GM12872 (cell line): ENCODE measurements around the gene XK.

Source experiments
- CTCF ChIP-seq: IDR thresholded peaks from 3 replicates; pipeline ENCODE4 v1.5.1; 2011; ENCODE audit warnings: low read depth, mild to moderate bottlenecking, low read length, moderate library complexity; ENCODE audit not compliant: insufficient read depth

The XK gene

GRCh38 chrX:37711991-37712390, 26.4 kb downstream of the XK start:
- TF ChIP-seq CTCF: no peak

GRCh38 chrX:37712458-37712857, 26.9 kb downstream of the XK start:
- no peak for TF ChIP-seq CTCF

GRCh38 chrX:37714479-37714878, 28.9 kb downstream of the XK start:
- no peak for TF ChIP-seq CTCF

DNA sequence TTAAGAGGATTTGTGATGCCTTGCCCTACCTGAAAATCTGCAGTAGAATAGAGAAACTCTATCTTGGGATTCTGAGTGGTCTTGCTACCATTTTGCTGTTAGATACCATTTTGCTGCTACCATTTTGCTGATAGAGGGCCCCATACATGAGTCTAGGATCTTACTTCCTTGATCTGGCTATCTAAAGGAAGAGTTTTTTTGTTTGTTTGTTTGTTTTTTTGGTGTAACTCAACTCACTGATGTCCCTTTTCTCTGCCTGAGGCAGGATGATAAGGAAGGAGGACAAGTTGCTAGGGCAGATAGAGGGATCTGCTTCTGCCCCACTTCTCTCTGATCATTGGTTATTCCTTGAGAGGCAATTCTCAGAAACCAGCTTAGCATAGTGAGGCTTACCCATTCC, 31.0 kb downstream of the XK start:
- TF ChIP-seq CTCF: no peak

DNA sequence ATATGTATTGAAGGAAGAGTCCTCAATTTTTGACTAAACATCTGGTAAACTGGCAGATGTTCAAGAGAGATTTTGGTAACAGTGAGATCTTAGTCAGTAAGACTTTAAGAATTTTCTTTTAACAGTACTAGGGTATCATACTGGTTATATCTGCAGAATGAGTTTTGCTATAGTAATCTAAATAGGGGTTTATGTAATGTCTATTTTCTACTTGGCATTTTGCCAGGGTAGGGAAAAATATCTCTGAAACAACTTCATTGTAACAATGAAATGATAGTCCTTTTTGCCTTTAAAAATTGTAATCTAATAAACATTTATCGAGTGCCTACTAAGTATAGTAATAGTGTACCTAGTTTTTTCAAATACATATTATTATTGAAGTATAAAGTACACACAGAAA, 32.1 kb downstream of the XK start:
- no peak for TF ChIP-seq CTCF

- no peak for TF ChIP-seq CTCF
Measured at GRCh38 chrX:37722595-37722994, 37.0 kb downstream of the XK start.

GRCh38 chrX:37726346-37726745, 40.8 kb downstream of the XK start:
- no peak for TF ChIP-seq CTCF

GRCh38 chrX:37745354-37745753, 59.8 kb downstream of the XK start:
- TF ChIP-seq CTCF: peak; percentile 74
